ENCODE measurements around the gene KRTAP5-10.
"Not testable (repeated sequence)": the region's sequence is repeated elsewhere in the genome, so short reads cannot be mapped to it uniquely, and the experiment has no call there.

Gene KRTAP5-10

GRCh38 chr11:71607520-71608216 lies 42.3 kb downstream of the KRTAP5-10 start:
- DNase-seq = not testable (repeated sequence)

DNA sequence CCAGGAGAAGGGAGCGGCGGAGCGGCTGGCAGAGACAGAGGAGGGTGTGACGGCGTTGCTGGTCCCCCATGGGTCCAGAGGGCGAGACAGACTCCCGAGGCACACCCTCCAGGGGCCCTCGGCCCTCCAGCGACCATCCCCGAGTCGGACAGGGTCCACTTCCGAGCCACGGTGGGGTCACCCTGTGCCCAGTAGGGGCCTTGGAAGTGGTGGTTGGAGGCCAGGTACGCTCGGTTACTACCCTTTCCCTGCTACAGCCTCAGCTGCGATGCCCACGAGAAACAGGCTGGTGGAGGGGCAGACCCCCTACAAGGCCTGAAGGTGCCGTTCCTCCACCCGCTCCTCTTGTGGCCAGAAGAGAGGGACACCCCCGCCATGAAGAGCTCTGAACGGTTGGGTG lies 42.9 kb downstream of the KRTAP5-10 start:
- not testable (repeated sequence) for DNase-seq

DNA sequence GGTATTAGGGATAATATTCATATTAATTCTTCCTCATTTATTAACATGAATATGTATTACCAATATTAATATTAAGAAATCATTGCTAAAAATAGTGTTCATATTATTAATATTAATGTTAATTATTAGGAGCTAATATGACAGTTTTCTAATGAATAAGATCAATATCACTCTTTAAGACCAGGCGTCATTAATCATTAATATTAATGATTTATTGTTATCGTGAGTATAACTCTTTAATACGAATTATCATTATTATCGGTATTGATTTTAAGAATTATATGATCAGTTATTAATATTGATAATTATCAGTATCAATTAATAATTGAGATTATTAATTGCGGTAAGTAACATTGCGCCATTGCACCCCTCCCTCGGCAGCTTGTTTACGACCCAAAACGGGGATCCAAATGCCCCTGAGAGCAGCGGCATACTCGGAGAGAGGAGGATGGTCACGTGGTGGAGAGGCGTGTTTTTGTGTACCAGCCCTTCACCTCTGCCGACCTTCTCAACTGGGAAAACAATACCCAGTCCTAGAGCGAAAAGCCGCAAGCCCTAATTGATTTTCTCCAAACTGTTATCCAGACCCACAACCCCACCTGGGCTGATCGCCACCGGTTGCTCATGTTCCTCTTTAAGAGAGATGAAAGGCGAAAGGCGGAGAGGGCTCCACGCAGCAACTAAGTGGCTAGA lies 46.0 kb downstream of the KRTAP5-10 start:
- not testable (repeated sequence) for DNase-seq

- DNase-seq = not testable (repeated sequence)
These were observed 48.6 kb downstream of the KRTAP5-10 start for GRCh38 chr11:71613931-71614330.

DNA sequence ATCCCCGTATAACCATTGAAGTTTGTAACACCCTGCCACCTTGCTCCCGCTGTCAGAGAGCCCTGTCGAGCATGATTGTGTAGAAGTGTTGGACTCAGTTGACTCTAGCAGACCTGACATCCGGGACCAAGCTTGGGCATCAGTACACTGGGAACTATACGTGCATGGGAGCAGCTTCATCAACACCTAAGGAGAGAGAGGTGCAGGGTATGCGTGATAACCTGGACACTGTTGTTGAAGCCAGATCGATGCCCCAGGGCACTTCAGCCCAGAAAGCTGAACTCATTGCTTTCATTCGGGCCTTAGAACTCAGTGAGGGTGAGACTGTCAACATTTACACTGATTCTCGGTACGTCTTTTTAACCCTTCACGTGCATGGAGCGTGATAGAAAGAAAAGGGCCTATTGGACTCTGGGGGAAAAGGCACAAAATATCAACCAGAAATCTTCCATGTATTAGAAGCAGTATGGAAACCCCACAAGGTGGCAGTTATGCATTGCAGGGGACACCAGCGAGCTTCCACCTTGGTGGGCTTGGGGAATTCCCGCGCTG lies 49.1 kb downstream of the KRTAP5-10 start:
- DNase-seq = not testable (repeated sequence)

DNA sequence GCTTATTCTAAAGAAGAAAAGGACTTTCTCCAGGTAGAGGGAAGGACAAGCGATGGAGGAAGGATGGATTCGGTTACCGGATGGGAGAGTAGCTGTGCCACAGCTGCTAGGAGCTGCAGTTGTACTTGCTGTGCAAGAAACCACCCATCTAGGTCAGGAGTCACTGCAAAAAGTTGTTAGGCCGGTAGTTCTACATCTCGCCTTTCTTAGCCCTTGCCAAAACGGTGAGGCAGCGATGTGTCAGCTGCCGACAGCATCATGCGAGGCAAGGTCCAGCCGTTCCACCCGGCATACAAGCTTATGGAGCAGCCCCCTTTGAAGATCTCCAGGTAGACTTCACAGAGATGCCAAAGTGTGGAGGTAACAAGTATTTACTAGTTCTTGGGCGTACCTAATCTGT lies 49.6 kb downstream of the KRTAP5-10 start:
- not testable (repeated sequence) for DNase-seq

All from hypothalamus (tissue), 51 donors.